ENCODE results near the gene USP17L10. TPM values are rescaled to one million over a fixed set of nuclear protein-coding genes. Genes with fewer than 3 reads are reported as not detected.

Gene USP17L10
- total RNA-seq = not detected in 2 replicates

GRCh38 chr4:9210357-9210756 lies at the start of gene USP17L10:
TSS of gene USP17L10 (plus strand) at chr4:9210657. CDS start at chr4:9210657, 0 bp downstream.

GRCh38 chr4:9169791-9170459 lies 40.5 kb upstream of the USP17L10 start, which contains the start of gene FAM90A26:
TSS of gene FAM90A26 (plus strand) at chr4:9170409. CDS start at chr4:9173173, 2,764 bp downstream.

GRCh38 chr4:9215105-9215504 lies 4.6 kb downstream of the USP17L10 start, which contains the start of gene USP17L11:
TSS of gene USP17L11 (plus strand) at chr4:9215405. CDS start at chr4:9215405, 0 bp downstream.

GRCh38 chr4:9219852-9220251 lies 9.4 kb downstream of the USP17L10 start, which contains the start of gene USP17L12:
TSS of gene USP17L12 (plus strand) at chr4:9220152. CDS start at chr4:9220152, 0 bp downstream.

GRCh38 chr4:9224596-9224995 lies 14.1 kb downstream of the USP17L10 start, which contains the start of gene USP17L13:
TSS of gene USP17L13 (plus strand) at chr4:9224896. CDS start at chr4:9224896, 0 bp downstream.

GRCh38 chr4:9234085-9234484 lies 23.6 kb downstream of the USP17L10 start, which contains the start of gene USP17L15:
TSS of gene USP17L15 (plus strand) at chr4:9234385. CDS start at chr4:9234385, 0 bp downstream.

GRCh38 chr4:9243579-9243978 lies 33.1 kb downstream of the USP17L10 start, which contains the start of gene USP17L17:
TSS of gene USP17L17 (plus strand) at chr4:9243879. CDS start at chr4:9243879, 0 bp downstream.

GRCh38 chr4:9247953-9248680 lies 37.7 kb downstream of the USP17L10 start, which contains the start of gene USP17L18:
TSS of gene USP17L18 (plus strand) at chr4:9248630. CDS start at chr4:9248630, 0 bp downstream.

GRCh38 chr4:9253078-9253477 lies 42.6 kb downstream of the USP17L10 start, which contains the start of gene USP17L19:
TSS of gene USP17L19 (plus strand) at chr4:9253378. CDS start at chr4:9253378, 0 bp downstream.

GRCh38 chr4:9257824-9258223 lies 47.4 kb downstream of the USP17L10 start, which contains the start of gene USP17L20:
TSS of gene USP17L20 (plus strand) at chr4:9258124. CDS start at chr4:9258124, 0 bp downstream.

Other genes starting within 250 kb of the USP17L10 start
- gene FAM90A26, start 40.2 kb upstream of the USP17L10 start, total RNA-seq = not detected in 2 replicates
- gene USP17L11, start 4.7 kb downstream of the USP17L10 start, total RNA-seq = not detected in 2 replicates
- gene USP17L12, start 9.5 kb downstream of the USP17L10 start, total RNA-seq = not detected in 2 replicates
- not detected in 2 replicates for gene USP17L13, start 14.2 kb downstream of the USP17L10 start, total RNA-seq
- gene USP17L15, start 23.7 kb downstream of the USP17L10 start, total RNA-seq = not detected in 2 replicates
- not detected in 2 replicates for gene USP17L17, start 33.2 kb downstream of the USP17L10 start, total RNA-seq
- not detected in 2 replicates for gene USP17L18, start 38.0 kb downstream of the USP17L10 start, total RNA-seq
- gene USP17L19, start 42.7 kb downstream of the USP17L10 start, total RNA-seq = not detected in 2 replicates
- not detected in 2 replicates for gene USP17L20, start 47.5 kb downstream of the USP17L10 start, total RNA-seq
- not detected in 2 replicates for gene USP17L21, start 52.2 kb downstream of the USP17L10 start, total RNA-seq
- gene USP17L22, start 57.0 kb downstream of the USP17L10 start, total RNA-seq = not detected in 2 replicates
- gene USP17L24, start 114.5 kb downstream of the USP17L10 start, total RNA-seq = not detected in 2 replicates
- not detected in 2 replicates for gene USP17L25, start 119.3 kb downstream of the USP17L10 start, total RNA-seq
- gene USP17L26, start 124.0 kb downstream of the USP17L10 start, total RNA-seq = not detected in 2 replicates
- not detected in 2 replicates for gene USP17L5, start 128.7 kb downstream of the USP17L10 start, total RNA-seq
- not detected in 2 replicates for gene USP17L27, start 133.5 kb downstream of the USP17L10 start, total RNA-seq
- gene USP17L28, start 138.2 kb downstream of the USP17L10 start, total RNA-seq = not detected in 2 replicates
- gene USP17L29, start 143.0 kb downstream of the USP17L10 start, total RNA-seq = not detected in 2 replicates
- not detected in 2 replicates for gene USP17L30, start 152.5 kb downstream of the USP17L10 start, total RNA-seq
- not detected in 2 replicates for gene DEFB131A, start 233.8 kb downstream of the USP17L10 start, total RNA-seq

Measured in placental pericyte (primary cell).